Measurements from ENCODE around the gene LRRC4C.
A peak's percentile ranks its signal among the peaks of the same experiment; 100 is the strongest.

LRRC4C gene

GRCh38 chr11:40722179-40722795, 737.2 kb downstream of the LRRC4C start:
- peak in 4 of 56 donors; percentile 1 to 38 (median 10) for DNase-seq

DNA sequence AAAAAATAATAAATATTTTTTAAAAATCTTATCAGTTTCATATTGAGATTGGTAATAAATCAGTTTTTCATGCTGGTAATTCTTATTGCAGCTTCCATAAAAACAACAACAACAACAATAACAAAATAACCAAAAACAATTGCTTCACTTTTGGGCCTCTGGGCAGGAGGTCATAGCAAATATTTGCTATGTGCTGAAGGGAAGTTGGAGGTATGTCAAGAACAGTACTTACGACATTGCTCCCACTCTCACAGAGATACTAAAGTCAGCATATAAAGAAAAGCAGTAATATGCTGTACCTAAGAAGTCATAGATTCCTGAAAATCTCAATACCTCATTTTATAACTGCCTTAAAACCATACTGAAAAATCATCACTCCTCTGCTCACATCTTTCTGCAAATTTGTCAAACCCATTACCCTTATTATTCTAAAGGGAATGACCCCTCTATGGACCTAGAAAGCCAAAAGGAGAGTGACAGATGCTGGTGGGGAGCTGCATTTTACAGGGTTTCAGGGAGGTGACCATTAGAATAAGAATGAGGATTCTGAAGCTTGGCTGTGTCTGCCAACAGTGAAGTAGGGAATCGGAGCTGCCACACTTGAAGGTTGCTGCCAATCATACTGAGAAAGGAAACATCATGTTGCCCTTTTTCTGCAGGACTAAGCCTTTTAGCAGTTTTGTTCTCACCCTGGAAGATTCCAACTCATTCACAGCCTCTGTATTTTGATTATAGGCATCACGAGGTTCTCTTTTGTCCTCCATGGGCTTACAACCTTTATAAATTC, 742.9 kb downstream of the LRRC4C start:
- DNase-seq, result no peak

DNA sequence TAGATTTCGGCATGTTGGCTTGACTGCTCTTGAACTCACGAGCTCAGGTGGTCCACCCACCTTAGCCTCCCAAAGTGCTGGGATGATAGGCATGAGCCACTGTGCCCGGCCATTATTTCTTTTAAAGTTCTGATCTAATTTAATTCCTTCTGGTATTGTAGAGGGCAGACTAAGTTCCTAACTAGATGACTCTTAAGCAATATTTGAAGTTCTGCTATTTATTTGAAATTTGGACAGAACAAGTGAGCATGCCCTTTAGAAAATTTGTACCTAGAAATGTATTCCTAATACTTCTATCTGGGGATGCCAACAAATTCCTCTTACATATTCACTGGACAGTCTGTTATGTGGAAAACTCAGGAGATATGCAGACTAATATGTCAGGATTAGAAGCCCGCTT, 746.4 kb downstream of the LRRC4C start:
- DNase-seq, result no peak

DNA sequence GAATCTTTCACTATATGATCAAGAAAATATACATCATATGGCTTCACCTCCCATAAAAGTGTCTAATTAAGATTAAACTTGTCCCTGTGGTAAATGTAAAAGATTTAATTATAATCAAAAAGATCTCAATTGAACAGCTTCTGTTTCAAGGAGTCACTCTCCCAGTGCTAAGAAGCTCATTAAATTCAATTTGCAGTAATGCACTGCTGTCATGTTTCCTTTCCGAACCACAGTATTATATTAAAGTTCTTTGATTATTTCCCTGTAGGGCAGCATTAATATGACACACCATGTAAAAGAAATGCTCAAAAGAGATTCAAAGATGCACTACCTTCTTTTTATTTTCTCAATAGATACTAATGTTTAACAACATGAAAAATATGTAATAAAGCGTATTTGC, 758.4 kb downstream of the LRRC4C start:
- DNase-seq, result no peak

DNA sequence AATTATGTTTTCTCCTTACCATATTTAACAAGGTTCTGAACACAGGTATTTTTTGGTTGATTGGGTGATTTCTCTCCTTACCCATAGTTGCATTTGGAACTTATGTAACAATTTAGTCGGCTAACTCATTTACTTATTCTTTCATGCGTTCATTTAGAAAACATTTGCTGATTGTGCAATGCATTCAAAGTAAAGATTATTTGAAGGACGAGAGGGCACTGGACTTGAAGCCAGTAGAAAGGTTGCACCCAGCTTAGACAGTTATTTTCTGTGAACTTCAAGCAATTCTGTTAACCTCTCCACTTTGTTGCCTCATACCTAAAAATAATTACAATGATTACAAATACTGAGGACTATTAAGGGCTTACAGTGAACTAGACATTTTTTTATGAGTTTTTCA, 769.6 kb downstream of the LRRC4C start:
- no peak for DNase-seq

GRCh38 chr11:40688369-40688768, 771.1 kb downstream of the LRRC4C start:
- no peak for DNase-seq

GRCh38 chr11:40686765-40687164, 772.7 kb downstream of the LRRC4C start:
- DNase-seq, result no peak

- no peak for DNase-seq
Observed at GRCh38 chr11:40683010-40683409, 776.4 kb downstream of the LRRC4C start.

- no peak for DNase-seq
Observed at GRCh38 chr11:40679276-40679675, 780.2 kb downstream of the LRRC4C start.

- no peak for DNase-seq
Observed at GRCh38 chr11:40647295-40647694, 812.2 kb downstream of the LRRC4C start.

GRCh38 chr11:40642284-40642683, 817.2 kb downstream of the LRRC4C start:
- no peak for DNase-seq

DNA sequence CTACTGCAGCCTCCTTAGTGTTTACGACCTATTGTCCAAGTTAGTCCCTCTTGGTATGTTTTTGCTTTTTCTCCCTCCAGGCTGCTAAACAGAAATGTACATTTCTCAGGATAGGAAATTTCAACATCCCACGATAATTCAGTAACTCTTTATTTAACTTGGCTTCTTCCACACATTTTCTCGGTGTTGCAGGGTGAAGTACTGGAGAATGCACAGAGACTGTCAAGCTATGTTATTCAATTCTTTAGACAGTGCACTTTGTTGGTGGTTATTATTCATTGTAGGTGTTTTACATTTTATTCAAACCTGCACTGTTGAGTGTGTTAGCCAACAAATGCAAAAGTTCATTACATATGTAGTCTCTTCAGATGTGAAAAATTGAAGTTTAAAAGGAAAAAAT, 839.8 kb downstream of the LRRC4C start:
- DNase-seq, result no peak

GRCh38 chr11:40606800-40607199, 852.7 kb downstream of the LRRC4C start:
- DNase-seq, result no peak

- DNase-seq, result no peak
Observed at GRCh38 chr11:40602866-40603552, 856.4 kb downstream of the LRRC4C start.

- DNase-seq, result no peak
Observed at GRCh38 chr11:40597546-40598113, 861.8 kb downstream of the LRRC4C start.

DNA sequence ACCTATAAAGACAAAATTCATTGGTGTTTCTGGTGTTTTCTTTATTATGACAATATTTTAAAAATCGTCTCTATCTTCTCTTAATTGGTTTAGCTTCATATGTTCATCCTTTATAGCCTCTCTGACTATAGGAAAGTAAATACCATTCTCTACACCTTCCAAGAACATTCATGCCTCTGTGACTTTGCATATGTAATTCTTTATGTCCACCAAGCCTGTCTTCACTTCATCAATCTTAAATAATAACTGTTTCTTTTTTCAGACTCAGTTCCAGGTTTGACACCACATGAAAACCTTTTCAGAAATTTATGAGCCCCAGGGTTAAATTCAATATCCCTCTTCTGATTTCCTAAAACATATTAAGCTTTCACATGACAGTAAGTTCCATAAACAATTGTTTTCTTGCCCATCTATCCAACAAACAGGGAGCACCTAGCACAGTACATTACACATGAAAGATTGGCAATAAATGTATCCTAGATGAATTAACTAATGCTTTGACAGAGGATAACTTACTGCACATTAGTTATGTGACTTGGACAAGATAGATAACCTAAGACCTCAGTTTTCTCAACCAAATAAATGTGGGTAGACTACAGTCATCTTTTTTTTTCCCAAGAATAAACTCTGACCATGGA, 886.1 kb downstream of the LRRC4C start:
- DNase-seq, result no peak

GRCh38 chr11:40569947-40570531, 889.4 kb downstream of the LRRC4C start:
- no peak for DNase-seq

- no peak for DNase-seq
Observed at GRCh38 chr11:40567392-40567791, 892.1 kb downstream of the LRRC4C start.

DNA sequence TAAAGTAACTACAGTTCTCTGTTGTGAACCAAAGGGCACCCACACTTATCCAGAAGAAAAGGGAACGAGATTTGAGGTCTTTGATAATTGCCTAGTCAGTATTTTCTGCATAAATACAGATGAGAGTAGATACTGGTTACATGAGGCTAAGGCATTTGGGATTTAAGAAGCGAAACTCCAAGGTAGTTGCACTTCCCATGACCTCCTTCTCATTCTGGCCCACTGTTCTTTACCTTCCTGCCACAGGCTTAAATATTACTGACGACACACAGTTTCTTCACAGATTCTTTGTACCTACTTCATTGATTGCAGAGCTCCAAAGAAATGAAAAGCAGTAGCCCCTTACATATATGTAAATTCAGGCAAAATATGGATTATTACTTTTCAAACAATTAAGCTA, 915.3 kb downstream of the LRRC4C start:
- DNase-seq, result no peak

- DNase-seq, result no peak
Observed at GRCh38 chr11:40542821-40543220, 916.6 kb downstream of the LRRC4C start.

DNA sequence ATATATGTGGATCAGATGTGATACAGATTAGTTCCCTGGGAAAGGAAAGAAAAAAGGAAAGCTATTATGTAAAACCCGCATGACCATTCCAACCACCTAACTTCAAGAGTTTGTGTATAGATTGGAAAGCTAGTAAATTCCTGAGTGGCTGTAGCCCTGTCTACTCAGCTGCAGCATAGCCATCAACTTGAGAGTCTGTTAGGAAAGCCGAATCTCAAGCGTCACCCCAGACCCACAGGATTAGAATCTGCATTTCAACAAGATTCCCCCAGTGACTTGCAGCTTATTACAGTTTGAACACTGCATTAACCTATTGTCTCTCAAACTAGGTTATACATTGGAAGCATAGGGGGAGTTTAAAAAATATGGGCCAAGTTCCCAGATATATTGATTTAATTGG, 921.7 kb downstream of the LRRC4C start:
- DNase-seq, result no peak
